Activated naive CD4-positive, alpha-beta T cell treated with anti-CD3 and anti-CD28 coated beads for 36 hours (primary cell): ENCODE results near the gene LIMK1. TPM values are rescaled to one million over a fixed set of nuclear protein-coding genes. Genes with fewer than 3 reads are reported as not detected.
"Not testable (repeated sequence)": the region's sequence is repeated elsewhere in the genome, so short reads cannot be mapped to it uniquely, and the experiment has no call there.

Experiments used
- CTCF ChIA-PET: fragments of 350-600 bp; sonication (Branson Sonifier 250); formaldehyde crosslinking; loops from one replicate; lab custom pipeline; 2021; ENCODE audit warnings: antibody characterized with exemption; lab: Charles Lee
- DNase-seq: peaks from one replicate; pipeline ENCODE4 v3.0.0-alpha.2; 2020
- H3K27ac Mint-ChIP-seq: one replicate; pipeline ENCODE4 v1.8.0; 2021; ENCODE audit warnings: mild to moderate bottlenecking, mixed read lengths
- H3K27me3 Mint-ChIP-seq: one replicate; pipeline ENCODE4 v1.8.0; 2021; ENCODE audit warnings: low read depth, mixed read lengths
- H3K36me3 Mint-ChIP-seq: one replicate; pipeline ENCODE4 v1.8.0; 2021; ENCODE audit warnings: low read depth, mixed read lengths
- H3K4me1 Mint-ChIP-seq: one replicate; pipeline ENCODE4 v1.8.0; 2021; ENCODE audit warnings: low read depth, mixed read lengths
- H3K4me3 Mint-ChIP-seq: one replicate; pipeline ENCODE4 v1.8.0; 2021; ENCODE audit warnings: mild to moderate bottlenecking, moderate library complexity, mixed read lengths
- H3K9me3 Mint-ChIP-seq: one replicate; pipeline ENCODE4 v1.8.0; 2021; ENCODE audit warnings: mixed read lengths
- intact Hi-C: fragments of 100-400 bp; cut with micrococcal nuclease; formaldehyde crosslinking; loops from one replicate; pipeline ENCODE4 v1.15.1; 2023
- total RNA-seq, 2 experiments: library from RNA; stranded (reverse); gene quantifications; one replicate each; pipeline ENCODE4 v1.2.3, GENCODE V29; 2021

Gene LIMK1
- 1 to 10 TPM; 7.9 to 9.2 TPM for total RNA-seq

GRCh38 chr7:74083117-74083876 is at the start of gene LIMK1:
Gene LIMK1 (plus strand): TSS chr7:74083804. CDS start chr7:74083991, 187 bp downstream.
- intact Hi-C loops: loop anchor here (1.0 to 5.0 kb wide), 6 partner anchors 11 to 504 kb away; partner anchors contain the start of genes EIF4H, METTL27, RFC2 and TBL2
- Mint-ChIP-seq H3K4me1 (peaks cover 10% of the 10 kb centered on the region), H3K4me3 (peak within 1 kb of the TSS; percentile 78), H3K36me3 (peaks cover 5% of the 10 kb centered on the region), H3K27ac (peak within 1 kb of the TSS; percentile 76), H3K27me3 (no peaks in the 10 kb centered on the region), H3K9me3 (no peaks in the 10 kb centered on the region)
- peak; percentile 80 for DNase-seq
- CTCF ChIA-PET: no interaction called here

DNA sequence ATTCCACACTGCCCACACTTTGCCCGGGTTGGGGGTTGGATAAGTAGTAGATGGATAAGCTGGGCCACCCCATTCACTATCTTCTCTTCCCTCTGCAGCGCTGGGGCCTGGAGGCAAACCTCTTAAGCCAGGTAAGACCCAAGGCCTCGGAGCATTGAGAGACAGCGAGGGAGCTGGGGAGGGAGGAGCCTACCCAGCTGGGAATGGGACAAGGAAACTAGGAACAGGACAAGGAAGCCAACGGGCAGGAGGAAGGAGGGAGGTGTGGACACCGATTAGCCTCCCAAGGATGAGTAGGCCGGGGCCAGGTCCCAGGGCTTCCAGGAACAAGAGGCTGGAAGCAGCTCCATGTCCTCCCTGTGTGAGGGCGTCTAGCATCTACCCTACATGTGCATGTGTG is 46.0 kb upstream of the LIMK1 start:
- Mint-ChIP-seq H3K4me1 (no peaks in the 10 kb centered on the region), H3K27me3 (no peaks in the 10 kb centered on the region), H3K9me3 (no peaks in the 10 kb centered on the region), H3K36me3 (no peaks in the 10 kb centered on the region), H3K27ac (no peak overlapping the region), H3K4me3 (no peak overlapping the region)
- no peak for DNase-seq
- CTCF ChIA-PET: interaction anchor here (1.1 to 3.0 kb wide), 2 partner anchors 11 to 12 kb away, joined by 3 to 11 read pairs; no protein-coding TSS in a partner anchor
- intact Hi-C loops: no loop called here

DNA sequence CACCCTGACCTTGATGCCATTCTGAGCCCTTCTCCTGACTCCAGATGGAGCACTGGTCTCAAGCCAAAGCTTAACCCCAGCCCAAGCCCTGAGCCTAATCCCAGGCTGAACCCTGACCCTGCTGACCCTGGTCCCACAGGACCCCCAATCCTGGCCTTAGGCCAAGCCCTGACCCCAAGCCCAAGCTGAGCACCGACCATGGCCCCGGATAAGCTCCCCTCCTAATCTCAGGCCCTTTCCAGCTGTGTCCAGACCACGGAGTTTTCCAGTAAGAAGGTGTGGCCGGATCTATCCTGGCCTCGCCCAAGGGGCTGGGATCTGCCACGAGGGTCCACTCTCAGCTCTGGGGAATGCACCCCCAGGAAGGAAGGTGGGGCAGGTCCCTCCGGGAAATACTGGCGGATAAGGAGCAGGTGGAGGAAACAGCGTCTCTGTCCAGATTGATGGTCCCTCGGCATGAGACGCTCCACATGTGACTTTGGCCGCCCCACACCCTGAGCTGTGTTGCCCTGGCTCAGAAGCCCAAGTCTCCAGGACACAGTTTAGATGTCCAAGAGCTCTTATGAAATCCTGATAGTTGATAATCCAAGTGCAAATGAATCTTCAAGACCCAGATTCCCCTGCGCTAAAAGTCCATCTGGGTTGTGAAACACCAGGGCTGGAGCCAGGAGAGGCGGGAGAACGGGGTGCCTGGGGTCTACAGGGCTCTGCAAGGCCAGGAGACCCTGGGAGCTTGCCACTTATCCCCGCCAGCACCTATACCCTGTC is 45.2 kb upstream of the LIMK1 start:
- H3K4me1 Mint-ChIP-seq: no peaks in the 10 kb centered on the region
- H3K27ac Mint-ChIP-seq: no peak overlapping the region
- no peaks in the 10 kb centered on the region for H3K9me3 Mint-ChIP-seq
- H3K36me3 Mint-ChIP-seq: no peaks in the 10 kb centered on the region
- H3K27me3 Mint-ChIP-seq: no peaks in the 10 kb centered on the region
- H3K4me3 Mint-ChIP-seq: no peak overlapping the region
- intact Hi-C loops: no loop called here
- CTCF ChIA-PET: interaction anchor here (0.6 to 1.1 kb wide), 4 partner anchors 12 to 238 kb away, joined by 3 to 4 read pairs (median 3); no protein-coding TSS in a partner anchor
- no peak for DNase-seq

DNA sequence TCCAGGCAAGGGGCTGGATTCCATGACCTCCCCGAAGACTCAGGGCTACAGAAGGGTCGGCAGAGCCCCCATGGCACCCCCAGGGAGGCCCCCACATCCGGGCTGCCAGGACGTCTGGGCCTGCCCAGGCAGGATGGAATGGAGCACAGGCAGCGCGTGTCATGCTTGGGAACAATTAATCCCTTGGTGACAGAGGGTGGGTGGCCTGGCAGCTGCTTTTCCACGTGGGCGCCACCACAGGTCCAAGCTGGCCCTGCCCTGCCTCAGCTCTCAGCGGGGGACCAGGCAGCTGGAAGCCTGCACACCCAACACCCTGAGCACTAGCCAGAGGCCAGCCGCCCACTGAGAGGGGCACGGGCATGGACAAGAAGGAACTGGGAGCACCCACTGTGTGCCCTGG is 44.3 kb upstream of the LIMK1 start:
- H3K9me3 Mint-ChIP-seq: no peaks in the 10 kb centered on the region
- no peak overlapping the region for H3K27ac Mint-ChIP-seq
- no peaks in the 10 kb centered on the region for H3K27me3 Mint-ChIP-seq
- no peaks in the 10 kb centered on the region for H3K4me1 Mint-ChIP-seq
- intact Hi-C loops: no loop called here
- DNase-seq: no peak
- CTCF ChIA-PET: interaction anchor here (1.2 kb wide), 1 partner anchor 11 kb away, joined by 3 read pairs; the partner anchor contains the start of gene ELN
- H3K4me3 Mint-ChIP-seq: no peak overlapping the region
- no peaks in the 10 kb centered on the region for H3K36me3 Mint-ChIP-seq

DNA sequence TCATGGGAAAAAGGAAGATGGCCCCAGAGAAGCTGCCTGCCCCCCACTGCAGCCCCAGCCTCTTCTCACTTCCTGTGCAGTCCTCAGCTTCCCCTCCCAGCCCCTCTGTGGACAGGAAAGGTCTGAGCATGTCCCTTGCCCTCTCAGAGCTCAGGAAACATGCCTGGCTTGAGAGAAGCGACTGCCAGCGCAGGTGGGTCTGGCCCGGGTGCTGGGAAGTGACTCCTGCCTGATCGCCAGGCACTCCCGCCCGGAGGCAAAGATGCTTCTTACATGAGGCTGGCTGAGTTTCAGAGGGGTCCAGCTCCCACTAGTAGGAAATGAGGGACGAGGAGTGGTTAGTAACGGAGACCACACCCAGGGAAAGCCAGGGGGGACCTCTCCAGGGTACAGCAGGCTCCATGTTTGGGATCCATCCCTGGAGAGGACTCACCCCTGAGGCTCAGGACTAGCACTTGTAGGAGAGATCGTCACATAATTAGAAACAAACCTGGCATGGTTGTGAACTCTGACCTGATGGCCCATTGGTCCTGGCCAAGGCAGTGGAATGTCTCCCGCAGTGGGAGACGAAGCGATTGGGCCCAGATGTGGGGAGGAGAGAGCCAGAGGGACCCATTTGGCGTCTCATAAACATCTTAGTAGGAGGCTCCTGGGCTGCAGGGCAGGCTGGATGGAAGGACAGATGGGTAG is 43.4 kb upstream of the LIMK1 start:
- Mint-ChIP-seq H3K4me3 (no peak overlapping the region), H3K27me3 (no peaks in the 10 kb centered on the region), H3K4me1 (no peaks in the 10 kb centered on the region), H3K36me3 (no peaks in the 10 kb centered on the region), H3K9me3 (no peaks in the 10 kb centered on the region), H3K27ac (no peak overlapping the region)
- intact Hi-C loops: no loop called here
- CTCF ChIA-PET: interaction anchor here (0.9 to 1.2 kb wide), 2 partner anchors 12 to 14 kb away, joined by 3 read pairs; partner anchors contain the start of gene ELN
- no peak for DNase-seq

DNA sequence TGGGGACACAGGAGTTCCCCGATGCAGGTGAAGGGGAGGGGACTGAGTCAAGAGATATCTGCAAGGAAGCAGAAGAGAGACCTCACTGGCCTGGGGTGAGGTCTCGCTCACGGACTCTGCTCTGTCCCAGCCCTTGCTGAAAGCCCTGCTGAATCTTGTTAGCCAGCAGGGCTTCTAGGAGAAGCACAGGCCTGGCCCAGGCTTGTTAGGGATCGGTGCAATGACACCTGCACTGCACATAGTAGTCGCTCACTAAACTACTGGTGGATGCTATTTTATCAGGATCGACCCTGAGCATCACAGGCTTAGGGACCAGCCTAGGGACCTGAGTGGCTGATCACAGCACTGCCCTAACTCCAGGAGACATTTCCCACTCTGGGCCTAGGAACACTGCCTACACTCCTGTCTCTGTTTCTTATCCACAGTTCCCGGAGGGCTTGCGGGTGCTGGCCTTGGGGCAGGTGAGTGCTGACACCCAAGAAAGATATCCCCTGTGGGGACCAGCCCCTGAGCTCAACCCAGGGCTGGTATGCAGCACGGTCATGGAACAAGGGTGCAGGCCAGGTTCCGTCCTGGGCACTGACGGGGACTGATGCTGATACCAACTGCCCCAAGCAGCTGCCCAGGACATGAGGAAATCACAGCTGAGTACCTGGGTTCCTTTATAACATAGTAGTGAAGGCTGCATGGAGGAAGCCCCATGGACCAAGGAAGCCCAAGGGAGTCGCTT is 42.6 kb upstream of the LIMK1 start:
- CTCF ChIA-PET: no interaction called here
- no peak overlapping the region for H3K27ac Mint-ChIP-seq
- H3K27me3 Mint-ChIP-seq: no peaks in the 10 kb centered on the region
- no peak overlapping the region for H3K4me3 Mint-ChIP-seq
- no peaks in the 10 kb centered on the region for H3K36me3 Mint-ChIP-seq
- no peaks in the 10 kb centered on the region for H3K4me1 Mint-ChIP-seq
- H3K9me3 Mint-ChIP-seq: no peaks in the 10 kb centered on the region
- intact Hi-C loops: no loop called here
- DNase-seq: no peak

- CTCF ChIA-PET: interaction anchor here (0.6 kb wide), 1 partner anchor 70 kb away, joined by 3 read pairs; no protein-coding TSS in a partner anchor
- H3K36me3 Mint-ChIP-seq: no peaks in the 10 kb centered on the region
These were observed 40.7 kb upstream of the LIMK1 start for GRCh38 chr7:74042746-74043522.

DNA sequence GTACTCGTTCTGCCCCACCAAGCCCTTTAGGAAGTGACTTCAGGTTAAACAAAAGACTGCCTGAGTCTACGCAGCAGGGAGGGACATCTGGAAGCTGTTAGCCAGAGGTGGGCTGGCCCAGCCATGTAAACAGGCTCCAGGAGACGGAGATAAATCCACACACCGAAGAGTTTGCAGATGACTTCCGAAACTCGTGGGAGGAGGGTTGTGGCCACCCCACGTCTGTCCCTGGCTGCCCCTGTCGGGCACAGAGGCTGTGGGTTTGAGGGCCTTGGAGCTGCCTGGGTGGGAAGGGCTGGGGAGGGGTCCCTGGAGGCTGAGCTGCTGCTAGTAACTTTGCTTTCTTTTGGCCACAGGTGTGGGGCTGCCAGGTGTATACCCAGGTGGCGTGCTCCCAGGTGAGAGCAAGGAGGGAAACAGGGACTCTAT is 40.1 kb upstream of the LIMK1 start:
- intact Hi-C loops: no loop called here
- no peaks in the 10 kb centered on the region for H3K9me3 Mint-ChIP-seq
- no peak overlapping the region for H3K4me3 Mint-ChIP-seq
- no peaks in the 10 kb centered on the region for H3K36me3 Mint-ChIP-seq
- H3K27me3 Mint-ChIP-seq: no peaks in the 10 kb centered on the region
- H3K4me1 Mint-ChIP-seq: no peaks in the 10 kb centered on the region
- CTCF ChIA-PET: no interaction called here
- no peak for DNase-seq
- H3K27ac Mint-ChIP-seq: no peak overlapping the region

More at GRCh38 chr7:74042746-74043522, 40.7 kb upstream of the LIMK1 start:
- no peak overlapping the region for H3K27ac Mint-ChIP-seq
- H3K27me3 Mint-ChIP-seq: no peaks in the 10 kb centered on the region
- no peaks in the 10 kb centered on the region for H3K9me3 Mint-ChIP-seq
- intact Hi-C loops: no loop called here
- no peak for DNase-seq
- no peaks in the 10 kb centered on the region for H3K4me1 Mint-ChIP-seq
- no peak overlapping the region for H3K4me3 Mint-ChIP-seq

GRCh38 chr7:74044366-74045350 is 38.9 kb upstream of the LIMK1 start:
- Mint-ChIP-seq H3K27me3 (no peaks in the 10 kb centered on the region), H3K9me3 (no peaks in the 10 kb centered on the region), H3K27ac (no peak overlapping the region), H3K4me1 (no peaks in the 10 kb centered on the region), H3K36me3 (no peaks in the 10 kb centered on the region), H3K4me3 (no peak overlapping the region)
- intact Hi-C loops: no loop called here
- CTCF ChIA-PET: no interaction called here
- DNase-seq: no peak

DNA sequence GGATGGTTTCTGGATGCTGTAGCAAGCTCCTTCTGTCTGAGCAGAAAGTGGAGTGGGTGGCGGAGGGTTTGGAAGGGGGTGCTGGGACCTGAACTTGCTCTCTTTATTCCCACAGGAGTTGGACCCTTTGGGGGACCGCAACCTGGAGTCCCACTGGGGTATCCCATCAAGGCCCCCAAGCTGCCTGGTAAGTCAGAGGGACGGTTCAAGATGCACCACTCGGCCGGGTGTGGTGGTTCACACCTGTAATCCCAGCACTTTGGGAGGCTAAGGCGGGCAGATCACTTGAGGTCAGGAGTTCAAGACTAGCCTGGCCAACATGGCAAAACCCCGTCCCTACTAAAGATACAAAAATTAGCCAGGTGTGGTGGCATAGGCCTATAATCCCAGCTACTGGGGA is 37.0 kb upstream of the LIMK1 start:
- H3K27ac Mint-ChIP-seq, H3K27me3 Mint-ChIP-seq, intact Hi-C loops, DNase-seq, H3K4me1 Mint-ChIP-seq, H3K4me3 Mint-ChIP-seq, H3K36me3 Mint-ChIP-seq, H3K9me3 Mint-ChIP-seq: not testable (repeated sequence)
- CTCF ChIA-PET: interaction anchor here (0.6 kb wide), 1 partner anchor 229 kb away, joined by 3 read pairs; no protein-coding TSS in a partner anchor
